Activated T-cell treated with anti-CD3 and anti-CD28 coated beads, Interleukin-2, amount 50 U/mL, for 4 hours (primary cell): ENCODE data around the gene SAE1. TPM values are rescaled to one million over a fixed set of nuclear protein-coding genes. Genes with fewer than 3 reads are reported as not detected.
A peak's percentile ranks its signal among the peaks of the same experiment; 100 is the strongest.
"Not testable (repeated sequence)": the region's sequence is repeated elsewhere in the genome, so short reads cannot be mapped to it uniquely, and the experiment has no call there.

Experiments
- ATAC-seq, 2 donors: fragments of 200-7000 bp; cut with Tn5 transposase; one replicate each; pipeline ENCODE4 v1.10.0; 2021
- DNase-seq: peaks from one replicate; pipeline ENCODE4 v3.0.0-alpha.2; 2020
- H3K27me3 Mint-ChIP-seq: one replicate; pipeline ENCODE4 v1.8.0; 2021; ENCODE audit warnings: low read depth, mixed read lengths
- H3K36me3 Mint-ChIP-seq: one replicate; pipeline ENCODE4 v1.8.0; 2022; ENCODE audit warnings: mixed read lengths; ENCODE audit not compliant: insufficient read depth
- H3K4me1 Mint-ChIP-seq: one replicate; pipeline ENCODE4 v1.8.0; 2021; ENCODE audit warnings: low read depth, mixed read lengths
- H3K4me3 Mint-ChIP-seq: one replicate; pipeline ENCODE4 v1.8.0; 2021; ENCODE audit warnings: mild to moderate bottlenecking, moderate library complexity, mixed read lengths
- H3K9me3 Mint-ChIP-seq: one replicate; pipeline ENCODE4 v1.8.0; 2021; ENCODE audit warnings: mixed read lengths
- total RNA-seq, 3 donors: library from RNA; stranded (reverse); gene quantifications; one replicate each; pipeline ENCODE4 v1.2.1, GENCODE V29; 2021

SAE1 gene
- total RNA-seq, 3 donors from 2014 or later, result 90.0 to 112 (median 99.3) TPM

- ATAC-seq (no peak), DNase-seq (no peak)
- Mint-ChIP-seq H3K27me3 (no peaks in the 10 kb centered on the region), H3K4me3 (no peak overlapping the region), H3K9me3 (no peaks in the 10 kb centered on the region), H3K36me3 (peaks cover 16% of the 10 kb centered on the region), H3K4me1 (peaks cover 53% of the 10 kb centered on the region)
Observed at GRCh38 chr19:47098608-47099007, 32.0 kb upstream of the SAE1 start.

DNA sequence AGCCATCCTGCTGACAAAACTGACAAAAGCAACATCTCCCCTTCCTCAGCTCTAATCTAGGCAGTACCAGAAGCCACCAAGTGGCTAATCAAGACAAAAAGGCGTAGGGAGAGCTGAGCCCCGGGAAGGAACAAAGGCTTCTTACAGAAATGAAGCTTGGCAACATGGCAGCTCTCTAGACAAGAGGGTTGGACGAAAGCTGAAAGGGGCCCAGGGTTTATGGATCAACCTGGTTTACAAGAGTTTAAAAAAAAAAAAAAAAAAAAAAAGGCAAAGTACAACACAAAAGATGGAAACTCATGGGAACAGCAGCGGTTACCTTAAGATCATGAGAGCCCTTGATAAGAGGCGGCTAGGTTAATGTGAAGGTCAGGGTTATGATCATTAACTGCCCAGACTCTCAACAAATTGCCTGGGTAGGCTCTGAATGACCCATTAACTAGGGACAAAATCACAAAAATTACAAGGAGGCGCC lies 31.0 kb upstream of the SAE1 start:
- no peak for ATAC-seq
- no peak for DNase-seq
- H3K9me3 Mint-ChIP-seq, result no peaks in the 10 kb centered on the region
- peaks cover 43% of the 10 kb centered on the region for H3K4me1 Mint-ChIP-seq
- H3K4me3 Mint-ChIP-seq, result no peak overlapping the region
- peaks cover 13% of the 10 kb centered on the region for H3K36me3 Mint-ChIP-seq
- H3K27me3 Mint-ChIP-seq, result no peaks in the 10 kb centered on the region

GRCh38 chr19:47100290-47100689 lies 30.3 kb upstream of the SAE1 start:
- no peaks in the 10 kb centered on the region for H3K27me3 Mint-ChIP-seq
- H3K4me1 Mint-ChIP-seq, result peaks cover 38% of the 10 kb centered on the region
- no peak for ATAC-seq
- H3K36me3 Mint-ChIP-seq, result peaks cover 13% of the 10 kb centered on the region
- DNase-seq, result no peak
- no peak overlapping the region for H3K4me3 Mint-ChIP-seq
- no peaks in the 10 kb centered on the region for H3K9me3 Mint-ChIP-seq

GRCh38 chr19:47101116-47101515 lies 29.5 kb upstream of the SAE1 start:
- not testable (repeated sequence) for ATAC-seq, H3K9me3 Mint-ChIP-seq, DNase-seq, H3K4me3 Mint-ChIP-seq, H3K27me3 Mint-ChIP-seq
- peaks cover 37% of the 10 kb centered on the region for H3K4me1 Mint-ChIP-seq
- peaks cover 17% of the 10 kb centered on the region for H3K36me3 Mint-ChIP-seq

GRCh38 chr19:47102346-47103060 lies 28.1 kb upstream of the SAE1 start:
- Mint-ChIP-seq H3K27me3 (no peaks in the 10 kb centered on the region), H3K4me1 (peaks cover 41% of the 10 kb centered on the region), H3K36me3 (peaks cover 8% of the 10 kb centered on the region), H3K4me3 (no peak overlapping the region), H3K9me3 (no peaks in the 10 kb centered on the region)
- ATAC-seq (no peak), DNase-seq (no peak)

DNA sequence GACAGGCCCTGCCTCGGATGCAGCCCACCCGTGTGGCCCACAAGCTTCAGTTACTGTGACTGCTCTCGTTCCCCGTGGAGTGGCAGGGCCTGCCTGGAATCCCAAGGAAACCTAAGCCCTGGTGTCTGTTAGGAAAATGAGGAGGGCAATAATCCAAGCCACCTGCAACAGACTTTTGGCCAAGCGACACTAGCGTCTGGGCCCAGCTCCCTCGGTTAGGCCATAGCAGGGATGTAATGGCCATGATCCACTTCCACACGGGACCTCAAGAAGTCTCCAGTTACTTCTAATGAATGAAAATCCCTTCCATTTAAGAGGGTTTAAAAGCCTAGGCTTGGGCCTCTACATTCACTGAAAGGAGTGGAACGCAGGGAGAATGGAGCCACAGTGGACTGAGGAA lies 26.0 kb upstream of the SAE1 start:
- H3K9me3 Mint-ChIP-seq, result no peaks in the 10 kb centered on the region
- no peak overlapping the region for H3K4me3 Mint-ChIP-seq
- H3K27me3 Mint-ChIP-seq, result no peaks in the 10 kb centered on the region
- DNase-seq (no peak), ATAC-seq (no peak)
- H3K4me1 Mint-ChIP-seq, result peaks cover 60% of the 10 kb centered on the region
- peaks cover 13% of the 10 kb centered on the region for H3K36me3 Mint-ChIP-seq

GRCh38 chr19:47105874-47106273 lies 24.8 kb upstream of the SAE1 start:
- Mint-ChIP-seq H3K36me3 (peaks cover 24% of the 10 kb centered on the region), H3K27me3 (no peaks in the 10 kb centered on the region), H3K9me3 (no peaks in the 10 kb centered on the region), H3K4me1 (peaks cover 59% of the 10 kb centered on the region), H3K4me3 (no peak overlapping the region)
- DNase-seq (no peak), ATAC-seq (no peak)

- peaks cover 59% of the 10 kb centered on the region for H3K4me1 Mint-ChIP-seq
- no peaks in the 10 kb centered on the region for H3K27me3 Mint-ChIP-seq
- ATAC-seq, result no peak
- H3K36me3 Mint-ChIP-seq, result peaks cover 26% of the 10 kb centered on the region
- no peak for DNase-seq
- H3K4me3 Mint-ChIP-seq, result peak overlapping the region; percentile 95
- no peaks in the 10 kb centered on the region for H3K9me3 Mint-ChIP-seq
Observed at GRCh38 chr19:47106821-47107201, 23.8 kb upstream of the SAE1 start.

DNA sequence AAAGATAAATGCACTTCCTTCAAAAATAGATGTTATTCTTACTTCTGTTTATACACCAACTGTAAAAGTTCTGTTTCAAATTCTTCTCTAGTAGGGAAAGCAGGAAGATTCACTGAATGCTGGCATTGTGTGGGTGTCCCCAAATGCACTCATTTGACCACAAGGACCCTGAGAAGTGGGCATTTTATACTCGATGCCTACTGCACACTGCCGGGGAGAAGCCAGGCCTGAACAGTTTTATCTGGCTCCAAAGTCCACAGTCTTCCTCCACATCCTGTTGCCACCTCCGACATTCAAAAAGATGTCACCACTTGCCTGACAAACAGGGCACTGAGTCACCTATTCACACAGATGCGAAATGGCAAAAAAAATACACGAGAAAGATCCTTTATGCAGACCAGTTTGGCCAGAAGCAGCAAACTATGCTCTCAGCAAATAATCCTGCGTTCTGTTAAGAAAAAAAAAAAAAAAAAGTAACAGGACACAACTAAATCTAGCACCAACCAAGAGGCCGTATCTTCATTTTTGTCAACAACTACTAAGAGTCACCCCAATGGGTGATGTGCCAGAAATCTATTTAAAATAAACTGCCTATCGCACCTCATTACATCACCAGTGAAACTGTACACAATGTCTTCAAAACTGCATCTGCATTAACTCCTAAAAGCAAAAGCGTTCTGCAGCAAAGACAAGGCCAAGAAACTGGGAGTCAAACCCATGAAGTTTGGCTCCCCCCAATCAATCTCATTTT lies 23.3 kb upstream of the SAE1 start:
- peaks cover 26% of the 10 kb centered on the region for H3K36me3 Mint-ChIP-seq
- DNase-seq, result no peak
- no peaks in the 10 kb centered on the region for H3K9me3 Mint-ChIP-seq
- H3K4me3 Mint-ChIP-seq, result peak overlapping the region; percentile 95
- peak; percentile 36 to 41 for ATAC-seq
- no peaks in the 10 kb centered on the region for H3K27me3 Mint-ChIP-seq
- H3K4me1 Mint-ChIP-seq, result peaks cover 53% of the 10 kb centered on the region

- Mint-ChIP-seq H3K4me3 (peak overlapping the region; percentile 95), H3K4me1 (peaks cover 49% of the 10 kb centered on the region), H3K36me3 (peaks cover 26% of the 10 kb centered on the region), H3K27me3 (no peaks in the 10 kb centered on the region), H3K9me3 (no peaks in the 10 kb centered on the region)
- ATAC-seq, result no peak
- DNase-seq, result no peak
Observed at GRCh38 chr19:47107953-47108746, 22.5 kb upstream of the SAE1 start.

GRCh38 chr19:47109177-47109540 lies 21.5 kb upstream of the SAE1 start:
- Mint-ChIP-seq H3K27me3 (no peaks in the 10 kb centered on the region), H3K9me3 (no peaks in the 10 kb centered on the region), H3K4me3 (peak overlapping the region; percentile 95), H3K36me3 (peaks cover 24% of the 10 kb centered on the region), H3K4me1 (peaks cover 57% of the 10 kb centered on the region)
- DNase-seq (no peak), ATAC-seq (no peak)

- DNase-seq, result peak; percentile 40
- peaks cover 59% of the 10 kb centered on the region for H3K4me1 Mint-ChIP-seq
- H3K27me3 Mint-ChIP-seq, result no peaks in the 10 kb centered on the region
- ATAC-seq, result no peak
- peak overlapping the region; percentile 95 for H3K4me3 Mint-ChIP-seq
- peaks cover 24% of the 10 kb centered on the region for H3K36me3 Mint-ChIP-seq
- no peaks in the 10 kb centered on the region for H3K9me3 Mint-ChIP-seq
Observed at GRCh38 chr19:47109541-47110375, 20.9 kb upstream of the SAE1 start.

DNA sequence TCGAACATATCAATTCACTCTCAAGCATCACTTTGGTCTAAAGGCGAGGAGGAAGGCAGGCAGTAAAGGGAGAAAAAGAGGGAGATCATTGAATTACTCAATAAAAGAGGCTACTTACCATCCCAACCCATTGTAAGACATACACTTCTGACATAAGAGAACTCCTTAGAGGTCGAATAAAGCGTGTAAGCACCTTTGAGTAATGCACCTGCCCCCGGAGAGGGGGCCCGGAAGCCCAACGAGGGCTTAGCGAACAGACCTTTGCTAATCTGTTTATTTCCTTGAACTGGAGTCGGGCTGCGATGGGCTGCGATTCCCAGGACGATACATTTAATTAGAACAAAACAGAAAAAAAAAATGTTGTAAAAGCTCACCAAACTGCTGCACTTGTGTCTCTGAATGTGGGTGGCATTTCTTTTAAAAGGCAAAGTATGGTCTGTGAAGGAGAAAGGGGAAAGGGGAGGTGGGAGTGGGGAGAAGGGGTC lies 20.1 kb upstream of the SAE1 start:
- H3K36me3 Mint-ChIP-seq, result peaks cover 23% of the 10 kb centered on the region
- no peak for ATAC-seq
- H3K4me1 Mint-ChIP-seq, result peaks cover 56% of the 10 kb centered on the region

More for the DNA sequence above, 20.1 kb upstream of the SAE1 start:
- peak; percentile 62 for DNase-seq
- no peaks in the 10 kb centered on the region for H3K27me3 Mint-ChIP-seq
- H3K4me3 Mint-ChIP-seq, result peak overlapping the region; percentile 95
- no peaks in the 10 kb centered on the region for H3K9me3 Mint-ChIP-seq
